Activated naive CD8-positive, alpha-beta T cell treated with anti-CD3 and anti-CD28 coated beads, Interleukin-2, amount 50 U/mL, for 24 hours (primary cell): ENCODE results near the gene CNOT4.

Experiments used
- ATAC-seq: fragments of 150-1000 bp; cut with Tn5 transposase; one replicate; pipeline ENCODE4 v1.10.0; 2021
- DNase-seq: peaks from one replicate; pipeline ENCODE4 v3.0.0; 2021
- H3K27ac Mint-ChIP-seq: one replicate; pipeline ENCODE4 v1.8.0; 2021; ENCODE audit warnings: mild to moderate bottlenecking, mixed read lengths
- H3K27me3 Mint-ChIP-seq: one replicate; pipeline ENCODE4 v1.8.0; 2021; ENCODE audit warnings: mixed read lengths
- H3K36me3 Mint-ChIP-seq: one replicate; pipeline ENCODE4 v1.8.0; 2021; ENCODE audit warnings: low read depth, mixed read lengths
- H3K4me1 Mint-ChIP-seq: one replicate; pipeline ENCODE4 v1.8.0; 2021; ENCODE audit warnings: mixed read lengths
- H3K4me3 Mint-ChIP-seq: one replicate; pipeline ENCODE4 v1.8.0; 2021; ENCODE audit warnings: mild to moderate bottlenecking, moderate library complexity, mixed read lengths
- H3K9me3 Mint-ChIP-seq: one replicate; pipeline ENCODE4 v1.8.0; 2021; ENCODE audit warnings: mixed read lengths

The CNOT4 gene

GRCh38 chr7:135411098-135411497, 98.8 kb downstream of the CNOT4 start:
- peaks cover 35% of the 10 kb centered on the region for H3K36me3 Mint-ChIP-seq
- DNase-seq, result no peak

GRCh38 chr7:135410543-135410942, 99.4 kb downstream of the CNOT4 start:
- ATAC-seq (no peak), DNase-seq (no peak)
- H3K9me3 Mint-ChIP-seq, result no peaks in the 10 kb centered on the region
- H3K27ac Mint-ChIP-seq, result no peak overlapping the region
- H3K4me1 Mint-ChIP-seq, result peaks cover 14% of the 10 kb centered on the region
- H3K36me3 Mint-ChIP-seq, result peaks cover 35% of the 10 kb centered on the region
- no peaks in the 10 kb centered on the region for H3K27me3 Mint-ChIP-seq
- no peak overlapping the region for H3K4me3 Mint-ChIP-seq

More at GRCh38 chr7:135411098-135411497, 98.8 kb downstream of the CNOT4 start:
- H3K27me3 Mint-ChIP-seq, result no peaks in the 10 kb centered on the region
- H3K4me3 Mint-ChIP-seq, result no peak overlapping the region
- peaks cover 11% of the 10 kb centered on the region for H3K4me1 Mint-ChIP-seq
- no peaks in the 10 kb centered on the region for H3K9me3 Mint-ChIP-seq
- no peak overlapping the region for H3K27ac Mint-ChIP-seq
- no peak for ATAC-seq

DNA sequence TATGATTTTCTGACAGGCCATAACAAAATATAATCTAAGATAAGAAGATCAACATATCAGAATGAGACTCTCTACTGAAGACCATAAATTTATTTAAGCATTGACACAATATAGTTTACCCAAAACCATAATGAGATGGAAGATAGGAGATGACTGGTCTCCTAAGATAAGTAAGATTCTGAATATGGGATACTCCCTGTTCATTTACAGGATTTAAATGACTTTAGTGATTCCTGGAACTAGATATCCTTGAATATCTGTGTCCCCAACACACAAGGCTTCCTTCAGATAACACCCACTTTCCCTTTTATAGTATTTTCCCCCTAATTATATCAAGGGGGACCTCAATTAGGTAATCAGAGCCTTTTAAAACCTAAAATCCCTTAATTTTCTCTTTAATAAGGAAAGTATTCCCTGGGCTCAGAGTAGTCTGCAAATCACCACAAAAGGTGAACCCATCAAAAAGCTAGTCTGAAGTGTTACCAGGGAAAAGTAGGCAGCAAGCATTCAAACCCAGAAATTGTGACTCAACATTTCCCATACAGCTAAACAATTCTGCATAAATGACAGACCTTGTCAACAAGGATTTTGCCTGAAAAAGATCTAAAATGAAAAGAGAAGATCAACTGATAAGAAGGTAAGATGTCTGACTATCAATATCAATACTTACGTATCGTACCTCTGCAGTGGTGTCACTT, 99.9 kb downstream of the CNOT4 start:
- no peak overlapping the region for H3K27ac Mint-ChIP-seq
- no peak for ATAC-seq

GRCh38 chr7:135407884-135408283, 102.0 kb downstream of the CNOT4 start:
- H3K27ac Mint-ChIP-seq, result no peak overlapping the region
- H3K4me1 Mint-ChIP-seq, result peaks cover 14% of the 10 kb centered on the region
- DNase-seq (no peak), ATAC-seq (no peak)
- H3K27me3 Mint-ChIP-seq, result no peaks in the 10 kb centered on the region
- no peak overlapping the region for H3K4me3 Mint-ChIP-seq
- no peaks in the 10 kb centered on the region for H3K9me3 Mint-ChIP-seq
- peaks cover 26% of the 10 kb centered on the region for H3K36me3 Mint-ChIP-seq

More for the DNA sequence above, 99.9 kb downstream of the CNOT4 start:
- Mint-ChIP-seq H3K9me3 (no peaks in the 10 kb centered on the region), H3K4me1 (peaks cover 14% of the 10 kb centered on the region), H3K36me3 (peaks cover 35% of the 10 kb centered on the region), H3K27me3 (no peaks in the 10 kb centered on the region), H3K4me3 (no peak overlapping the region)
- DNase-seq, result no peak

DNA sequence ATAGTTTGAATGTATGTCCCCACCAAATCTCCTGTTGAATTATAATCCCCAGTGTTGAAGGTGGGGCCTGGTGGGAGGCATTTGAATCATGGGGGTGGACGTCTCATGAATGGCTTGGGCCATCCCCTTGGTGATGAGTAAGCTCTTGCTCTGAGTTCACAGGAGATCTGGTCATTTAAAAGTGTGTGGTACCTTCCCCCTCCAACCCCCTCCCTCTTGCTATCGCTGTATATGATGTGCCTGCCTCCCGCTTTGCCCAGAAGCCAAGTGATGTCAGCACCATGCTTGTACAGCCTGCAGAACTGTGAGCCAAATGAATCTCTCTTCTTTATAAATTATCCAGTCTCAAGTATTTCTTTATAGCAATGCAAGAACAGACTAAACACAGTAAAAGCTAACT, 103.0 kb downstream of the CNOT4 start:
- peaks cover 24% of the 10 kb centered on the region for H3K36me3 Mint-ChIP-seq
- H3K27me3 Mint-ChIP-seq, result no peaks in the 10 kb centered on the region
- H3K4me1 Mint-ChIP-seq, result peaks cover 14% of the 10 kb centered on the region
- no peak overlapping the region for H3K27ac Mint-ChIP-seq
- DNase-seq (no peak), ATAC-seq (peak; percentile 54)
- H3K4me3 Mint-ChIP-seq, result no peak overlapping the region
- H3K9me3 Mint-ChIP-seq, result no peaks in the 10 kb centered on the region

- H3K9me3 Mint-ChIP-seq, result no peaks in the 10 kb centered on the region
Measured at GRCh38 chr7:135405969-135406368, 103.9 kb downstream of the CNOT4 start.

DNA sequence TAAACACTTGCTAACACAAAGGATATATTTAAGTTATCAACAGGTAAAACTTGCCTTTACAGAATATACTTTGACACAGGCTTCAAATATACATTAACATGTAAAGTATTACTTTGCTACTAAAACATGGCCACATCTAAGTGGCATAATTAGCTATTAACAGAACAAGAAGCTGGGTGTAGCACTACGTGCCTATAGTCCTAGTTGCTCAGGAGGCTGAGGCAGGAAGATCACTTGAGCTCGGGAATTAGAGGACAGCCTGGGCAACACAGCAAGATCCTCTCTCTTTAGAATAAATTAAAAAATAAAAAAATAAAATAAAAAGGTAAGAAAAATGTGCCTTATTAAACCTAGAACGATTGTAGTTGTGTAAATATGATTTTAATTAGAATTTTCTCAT, 106.6 kb downstream of the CNOT4 start:
- Mint-ChIP-seq H3K4me1 (peaks cover 9% of the 10 kb centered on the region), H3K27ac (no peak overlapping the region), H3K27me3 (no peaks in the 10 kb centered on the region), H3K9me3 (no peaks in the 10 kb centered on the region), H3K36me3 (peaks cover 13% of the 10 kb centered on the region), H3K4me3 (no peak overlapping the region)
- ATAC-seq (no peak), DNase-seq (no peak)

More at GRCh38 chr7:135405969-135406368, 103.9 kb downstream of the CNOT4 start:
- no peak for DNase-seq
- H3K27ac Mint-ChIP-seq, result no peak overlapping the region
- H3K4me3 Mint-ChIP-seq, result no peak overlapping the region
- no peaks in the 10 kb centered on the region for H3K27me3 Mint-ChIP-seq
- H3K36me3 Mint-ChIP-seq, result peaks cover 22% of the 10 kb centered on the region
- peaks cover 14% of the 10 kb centered on the region for H3K4me1 Mint-ChIP-seq
- ATAC-seq, result peak; percentile 33

- ATAC-seq (no peak), DNase-seq (no peak)
- Mint-ChIP-seq H3K27ac (no peak overlapping the region), H3K4me3 (no peak overlapping the region), H3K27me3 (no peaks in the 10 kb centered on the region), H3K4me1 (no peaks in the 10 kb centered on the region), H3K36me3 (peaks cover 23% of the 10 kb centered on the region), H3K9me3 (no peaks in the 10 kb centered on the region)
Measured at GRCh38 chr7:135397689-135398088, 112.2 kb downstream of the CNOT4 start.

- no peaks in the 10 kb centered on the region for H3K9me3 Mint-ChIP-seq
- no peaks in the 10 kb centered on the region for H3K27me3 Mint-ChIP-seq
- no peak overlapping the region for H3K27ac Mint-ChIP-seq
- DNase-seq (no peak), ATAC-seq (no peak)
- H3K4me3 Mint-ChIP-seq, result no peak overlapping the region
- H3K36me3 Mint-ChIP-seq, result peaks cover 38% of the 10 kb centered on the region
- peaks cover 6% of the 10 kb centered on the region for H3K4me1 Mint-ChIP-seq
Measured at GRCh38 chr7:135392701-135393100, 117.2 kb downstream of the CNOT4 start.

DNA sequence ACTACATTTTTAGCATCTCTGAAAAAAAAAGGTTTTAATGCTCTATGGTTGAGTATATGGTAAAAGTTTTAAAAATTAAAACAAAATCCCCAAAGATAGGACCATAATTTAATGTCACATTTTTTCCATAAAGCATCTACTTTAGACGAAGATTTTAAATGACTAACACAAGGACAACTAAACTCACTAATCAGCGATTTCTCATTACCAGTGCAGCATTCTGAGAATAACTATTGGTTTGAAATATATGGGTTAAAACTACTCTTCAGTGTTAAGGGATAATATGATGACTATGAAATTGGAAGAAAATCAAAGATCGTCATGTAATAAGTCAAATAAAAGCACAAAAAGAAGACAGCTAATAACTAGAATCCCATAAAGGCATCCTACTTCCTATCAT, 118.4 kb downstream of the CNOT4 start:
- Mint-ChIP-seq H3K27me3 (no peaks in the 10 kb centered on the region), H3K27ac (no peak overlapping the region), H3K4me3 (no peak overlapping the region), H3K4me1 (peaks cover 6% of the 10 kb centered on the region), H3K36me3 (peaks cover 39% of the 10 kb centered on the region), H3K9me3 (no peaks in the 10 kb centered on the region)
- no peak for ATAC-seq
- DNase-seq, result no peak

- Mint-ChIP-seq H3K36me3 (peaks cover 38% of the 10 kb centered on the region), H3K4me3 (no peak overlapping the region), H3K27me3 (no peaks in the 10 kb centered on the region), H3K4me1 (peaks cover 6% of the 10 kb centered on the region), H3K9me3 (no peaks in the 10 kb centered on the region), H3K27ac (no peak overlapping the region)
- ATAC-seq (no peak), DNase-seq (no peak)
Measured at GRCh38 chr7:135390829-135391228, 119.1 kb downstream of the CNOT4 start.

GRCh38 chr7:135389971-135390370, 119.9 kb downstream of the CNOT4 start:
- peaks cover 6% of the 10 kb centered on the region for H3K4me1 Mint-ChIP-seq
- no peaks in the 10 kb centered on the region for H3K9me3 Mint-ChIP-seq
- no peak for DNase-seq
- no peak overlapping the region for H3K27ac Mint-ChIP-seq
- ATAC-seq, result no peak
- H3K4me3 Mint-ChIP-seq, result no peak overlapping the region
- H3K27me3 Mint-ChIP-seq, result no peaks in the 10 kb centered on the region
- H3K36me3 Mint-ChIP-seq, result peaks cover 34% of the 10 kb centered on the region

GRCh38 chr7:135388616-135389015, 121.3 kb downstream of the CNOT4 start:
- ATAC-seq (no peak), DNase-seq (no peak)
- Mint-ChIP-seq H3K36me3 (peaks cover 26% of the 10 kb centered on the region), H3K27ac (no peak overlapping the region), H3K27me3 (no peaks in the 10 kb centered on the region), H3K4me3 (no peak overlapping the region), H3K9me3 (no peaks in the 10 kb centered on the region), H3K4me1 (peaks cover 6% of the 10 kb centered on the region)

DNA sequence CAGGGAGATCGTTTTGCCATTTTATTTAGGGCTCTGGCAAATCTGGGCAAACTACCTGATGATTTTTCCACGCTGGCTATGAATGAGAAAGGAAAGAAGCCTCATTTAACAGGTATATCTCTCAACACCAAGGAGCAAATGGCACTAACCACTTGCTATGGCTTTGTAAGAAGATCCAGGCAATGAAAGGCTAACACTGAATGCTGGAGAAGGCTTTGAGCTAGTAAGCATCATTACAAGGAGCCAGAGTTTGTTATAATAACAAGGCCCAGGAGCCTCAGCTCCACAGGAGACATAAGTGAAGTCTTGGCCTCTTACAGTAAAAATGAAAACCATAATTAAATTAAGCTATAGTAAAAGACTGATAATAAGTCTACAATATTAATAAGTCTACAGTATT, 123.1 kb downstream of the CNOT4 start:
- no peaks in the 10 kb centered on the region for H3K27me3 Mint-ChIP-seq
- H3K4me1 Mint-ChIP-seq, result peaks cover 6% of the 10 kb centered on the region
- ATAC-seq (no peak), DNase-seq (no peak)
- no peak overlapping the region for H3K4me3 Mint-ChIP-seq
- peaks cover 15% of the 10 kb centered on the region for H3K36me3 Mint-ChIP-seq
- no peak overlapping the region for H3K27ac Mint-ChIP-seq
- no peaks in the 10 kb centered on the region for H3K9me3 Mint-ChIP-seq

DNA sequence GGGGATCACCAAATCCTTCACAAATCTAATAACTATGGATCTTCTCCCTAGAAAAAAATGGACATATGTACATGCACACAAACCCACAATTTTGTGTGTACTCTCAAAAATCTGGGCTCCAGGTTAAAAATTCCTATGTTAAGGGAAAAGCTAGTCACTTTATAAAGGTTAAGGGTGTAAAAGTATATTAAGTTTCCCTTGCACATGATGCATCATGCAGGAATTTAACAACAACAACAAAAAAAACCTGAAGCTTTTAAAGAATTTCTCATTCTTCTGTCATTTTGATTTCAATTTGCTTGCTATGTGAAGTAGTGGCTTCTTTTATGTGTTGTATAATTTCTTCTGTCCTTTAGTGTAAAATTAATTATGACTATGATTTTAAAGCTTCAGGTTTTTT, 123.7 kb downstream of the CNOT4 start:
- no peak for DNase-seq
- ATAC-seq, result no peak
- no peaks in the 10 kb centered on the region for H3K9me3 Mint-ChIP-seq
- no peak overlapping the region for H3K4me3 Mint-ChIP-seq
- H3K36me3 Mint-ChIP-seq, result peaks cover 10% of the 10 kb centered on the region
- H3K4me1 Mint-ChIP-seq, result peaks cover 2% of the 10 kb centered on the region
- no peak overlapping the region for H3K27ac Mint-ChIP-seq
- no peaks in the 10 kb centered on the region for H3K27me3 Mint-ChIP-seq

DNA sequence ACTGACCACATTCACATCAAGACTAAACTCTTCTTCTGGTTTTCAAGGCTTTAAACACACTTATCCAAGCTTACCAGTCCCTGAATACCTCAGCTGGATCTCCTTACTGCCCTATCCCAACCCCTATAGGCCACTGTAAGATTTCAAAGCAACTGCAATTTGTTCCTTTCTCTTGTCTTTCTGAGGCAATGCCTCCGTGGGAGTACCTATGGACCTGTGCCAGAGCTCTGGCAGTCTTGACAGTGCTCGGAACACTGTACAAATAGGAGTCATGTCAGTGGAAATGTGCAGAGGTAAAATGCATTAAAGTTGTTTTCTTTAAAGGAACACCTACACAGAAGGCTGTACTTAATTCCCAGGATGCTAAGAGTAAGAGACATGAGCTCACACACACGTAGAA, 124.7 kb downstream of the CNOT4 start:
- Mint-ChIP-seq H3K4me1 (peaks cover 4% of the 10 kb centered on the region), H3K27ac (no peak overlapping the region), H3K27me3 (no peaks in the 10 kb centered on the region), H3K9me3 (no peaks in the 10 kb centered on the region), H3K36me3 (peaks cover 10% of the 10 kb centered on the region), H3K4me3 (no peak overlapping the region)
- ATAC-seq (no peak), DNase-seq (no peak)
